Thymus (tissue), 11 donors: Measurements from ENCODE around the gene HDAC7. TPM values are rescaled to one million over a fixed set of nuclear protein-coding genes. Genes with fewer than 3 reads are reported as not detected.

ENCODE experiments used
- DNase-seq, 9 donors: peaks; one replicate each; pipeline ENCODE4 v3.0.0-alpha.2; 2013; ENCODE audit warnings: low spot score in 9 of 9, low read depth in 6 of 9, missing footprints in 1 of 9
- H3K27ac ChIP-seq, 2 donors: one replicate each; pipeline ENCODE4 v1.5.1; 2013; ENCODE audit warnings: control low read depth in 1 of 2, low read depth in 1 of 2, low read length in 1 of 2, mild to moderate bottlenecking in 1 of 2, moderate library complexity in 1 of 2
- H3K27me3 ChIP-seq, 2 donors: one replicate each; pipeline ENCODE4 v1.5.1; 2013; ENCODE audit warnings: low read length in 1 of 2; ENCODE audit not compliant: control insufficient read depth in 2 of 2, insufficient read depth in 1 of 2
- H3K36me3 ChIP-seq, 2 donors: one replicate each; pipeline ENCODE4 v1.5.1; 2013; ENCODE audit warnings: low read length in 1 of 2, mild to moderate bottlenecking in 1 of 2, moderate library complexity in 1 of 2; ENCODE audit not compliant: control insufficient read depth in 2 of 2, insufficient read depth in 2 of 2
- H3K4me1 ChIP-seq, 2 donors: one replicate each; pipeline ENCODE4 v1.5.1; 2013; ENCODE audit warnings: low read length in 2 of 2; ENCODE audit not compliant: control insufficient read depth in 2 of 2, insufficient read depth in 2 of 2
- H3K4me3 ChIP-seq, 2 donors: one replicate each; pipeline ENCODE4 v1.5.1; 2013; ENCODE audit warnings: low read length in 2 of 2, control low read depth in 1 of 2, mild to moderate bottlenecking in 1 of 2
- H3K9me3 ChIP-seq, 2 donors: one replicate each; pipeline ENCODE4 v1.5.1; 2013; ENCODE audit warnings: low read length in 1 of 2, mild to moderate bottlenecking in 1 of 2; ENCODE audit not compliant: control insufficient read depth in 2 of 2, insufficient read depth in 1 of 2
- WGBS: extraction: QIAGEN DNeasy Blood & Tissue Kit; methylation state at CpG from one replicate; pipeline ENCODE4 v1.1.7; 2013; 5-methylcytosine and 5-hydroxymethylcytosine counted together
- polyA plus RNA-seq: library from polyadenylated mRNA; stranded (reverse); fragments of 200-250 nt; gene quantifications from one replicate; pipeline ENCODE4 v1.2.3, GENCODE V29; 2013
- total RNA-seq: library from RNA; stranded (reverse); fragments of 120-200 nt; gene quantifications from one replicate; pipeline ENCODE4 v1.2.4, GENCODE V29; 2013
- donor health status: healthy.

HDAC7 gene
- total and polyA plus RNA-seq, 2 donors, result 67.7 to 130 TPM

- no peaks in the 10 kb centered on the region for H3K36me3 ChIP-seq
- H3K4me3 ChIP-seq, result no peak overlapping the region
- no peak overlapping the region for H3K27ac ChIP-seq
- no peak for DNase-seq
- no peaks in the 10 kb centered on the region for H3K9me3 ChIP-seq
- H3K4me1 ChIP-seq, result peaks cover 15 to 32% of the 10 kb centered on the region in 2 donors
- peaks cover 0 to 12% of the 10 kb centered on the region in 2 donors for H3K27me3 ChIP-seq
- WGBS, result 93% methylated on average over 11 of the region's 11 CpGs
Observed at GRCh38 chr12:47753021-47754001, 66.4 kb downstream of the HDAC7 start.

- Histone ChIP-seq H3K4me1 (peaks cover 9 to 25% of the 10 kb centered on the region in 2 donors), H3K9me3 (no peaks in the 10 kb centered on the region), H3K36me3 (no peaks in the 10 kb centered on the region), H3K27ac (no peak overlapping the region), H3K4me3 (no peak overlapping the region), H3K27me3 (peaks cover 0 to 6% of the 10 kb centered on the region in 2 donors)
- DNase-seq, result no peak
- 97% methylated on average over 7 of the region's 7 CpGs for WGBS
Observed at GRCh38 chr12:47752552-47752951, 67.2 kb downstream of the HDAC7 start.

GRCh38 chr12:47752121-47752520, 67.6 kb downstream of the HDAC7 start:
- Histone ChIP-seq H3K36me3 (no peaks in the 10 kb centered on the region), H3K9me3 (no peaks in the 10 kb centered on the region), H3K27ac (no peak overlapping the region), H3K4me3 (no peak overlapping the region), H3K4me1 (peaks cover 8 to 20% of the 10 kb centered on the region in 2 donors), H3K27me3 (peaks cover 0 to 7% of the 10 kb centered on the region in 2 donors)
- DNase-seq, result no peak
- 93% methylated on average over 4 of the region's 4 CpGs for WGBS

- Histone ChIP-seq H3K4me3 (no peak overlapping the region), H3K27ac (no peak overlapping the region), H3K36me3 (no peaks in the 10 kb centered on the region), H3K4me1 (peaks cover 8 to 19% of the 10 kb centered on the region in 2 donors), H3K27me3 (peaks cover 0 to 9% of the 10 kb centered on the region in 2 donors), H3K9me3 (no peaks in the 10 kb centered on the region)
- DNase-seq, result no peak
- 95% methylated on average over 9 of the region's 9 CpGs for WGBS
Observed at GRCh38 chr12:47751561-47751960, 68.1 kb downstream of the HDAC7 start.

GRCh38 chr12:47750916-47751470, 68.7 kb downstream of the HDAC7 start:
- no peak for DNase-seq
- Histone ChIP-seq H3K27ac (no peak overlapping the region), H3K4me3 (no peak overlapping the region), H3K36me3 (no peaks in the 10 kb centered on the region), H3K4me1 (peaks cover 7 to 14% of the 10 kb centered on the region in 2 donors), H3K27me3 (peaks cover 0 to 15% of the 10 kb centered on the region in 2 donors), H3K9me3 (no peaks in the 10 kb centered on the region)
- WGBS, result 93% methylated on average over 19 of the region's 19 CpGs

- Histone ChIP-seq H3K27me3 (peaks cover 0 to 17% of the 10 kb centered on the region in 2 donors), H3K4me3 (no peak overlapping the region), H3K27ac (no peak overlapping the region), H3K4me1 (peaks cover under 1 to 8% of the 10 kb centered on the region in 2 donors), H3K36me3 (no peaks in the 10 kb centered on the region), H3K9me3 (no peaks in the 10 kb centered on the region)
- WGBS, result 95% methylated on average over 10 of the region's 10 CpGs
- no peak for DNase-seq
Observed at GRCh38 chr12:47750229-47750798, 69.4 kb downstream of the HDAC7 start.

GRCh38 chr12:47748899-47749298, 70.8 kb downstream of the HDAC7 start:
- H3K36me3 ChIP-seq, result no peaks in the 10 kb centered on the region
- H3K4me1 ChIP-seq, result peaks cover 0 to under 1% of the 10 kb centered on the region in 2 donors

GRCh38 chr12:47748507-47748828, 71.2 kb downstream of the HDAC7 start:
- DNase-seq, result no peak
- H3K27me3 ChIP-seq, result peaks cover 0 to 25% of the 10 kb centered on the region in 2 donors
- no peak overlapping the region for H3K27ac ChIP-seq
- H3K9me3 ChIP-seq, result no peaks in the 10 kb centered on the region
- no peak overlapping the region for H3K4me3 ChIP-seq
- WGBS, result 100% methylated on average over 1 of the region's 1 CpG
- peaks cover 0 to 2% of the 10 kb centered on the region in 2 donors for H3K4me1 ChIP-seq
- H3K36me3 ChIP-seq, result no peaks in the 10 kb centered on the region

More at GRCh38 chr12:47748899-47749298, 70.8 kb downstream of the HDAC7 start:
- DNase-seq, result no peak
- Histone ChIP-seq H3K4me3 (no peak overlapping the region), H3K27me3 (peaks cover 0 to 21% of the 10 kb centered on the region in 2 donors), H3K9me3 (no peaks in the 10 kb centered on the region), H3K27ac (no peak overlapping the region)
- 97% methylated on average over 3 of the region's 3 CpGs for WGBS
